CD4-positive, alpha-beta T cell (primary cell): ENCODE data around the gene PLEKHG1. TPM values are rescaled to one million over a fixed set of nuclear protein-coding genes. Genes with fewer than 3 reads are reported as not detected.

Experiments used
- ATAC-seq: fragments of 200-7000 bp; cut with Tn5 transposase; one replicate; pipeline ENCODE4 v1.10.0; 2022; ENCODE audit warnings: mild to moderate bottlenecking; ENCODE audit not compliant: poor library complexity
- CTCF ChIA-PET: fragments of 350-600 bp; sonication (Branson Sonifier 250); formaldehyde crosslinking; loops from one replicate; lab custom pipeline; 2021; ENCODE audit warnings: antibody characterized with exemption, inconsistent platforms; lab: Charles Lee
- POLR2A ChIA-PET: fragments of 350-600 bp; sonication (Branson Sonifier 250); formaldehyde crosslinking; loops from one replicate; lab custom pipeline; 2021; ENCODE audit warnings: antibody characterized with exemption, inconsistent platforms; lab: Charles Lee
- DNase-seq, 14 experiments: peaks; one replicate each; pipeline ENCODE4 v3.0.0-alpha.2; 2013 to 2020; ENCODE audit warnings: mixed read lengths in 2 of 14
- H3K27ac ChIP-seq, 2 donors: one replicate each; pipeline versions ENCODE4 v1.5.1 to v1.7.0; 2013; ENCODE audit warnings: low read length in 2 of 2, low read depth in 1 of 2, mild to moderate bottlenecking in 1 of 2
- H3K27me3 ChIP-seq, 2 experiments: 1 replicate in 1 of 2; 2 replicates in 1 of 2; pipeline versions ENCODE4 v1.6.1 to v1.7.0; 2013; ENCODE audit warnings: low read length in 2 of 2, control low read depth in 1 of 2, mild to moderate bottlenecking in 1 of 2, moderate library complexity in 1 of 2; ENCODE audit not compliant: insufficient read depth in 2 of 2, control insufficient read depth in 1 of 2
- H3K36me3 ChIP-seq: one replicate; pipeline ENCODE4 v1.6.1; 2013; ENCODE audit warnings: low read length, control low read depth; ENCODE audit not compliant: insufficient read depth
- H3K4me1 ChIP-seq: one replicate; pipeline ENCODE4 v1.6.1; 2013; ENCODE audit warnings: low read length, control low read depth; ENCODE audit not compliant: insufficient read depth
- H3K4me3 ChIP-seq: one replicate; pipeline ENCODE4 v1.5.1; 2013; ENCODE audit warnings: mild to moderate bottlenecking, low read length, moderate library complexity
- H3K9me3 ChIP-seq, 2 experiments: 1 replicate in 1 of 2; 2 replicates in 1 of 2; pipeline versions ENCODE4 v1.6.1 to v1.7.0; 2013; ENCODE audit warnings: low read length in 2 of 2, mild to moderate bottlenecking in 2 of 2, control low read depth in 1 of 2, moderate library complexity in 1 of 2; ENCODE audit not compliant: control insufficient read depth in 1 of 2, insufficient read depth in 1 of 2
- H3K27ac Mint-ChIP-seq: one replicate; pipeline ENCODE4 v1.8.0; 2020; ENCODE audit warnings: mixed read lengths
- H3K27me3 Mint-ChIP-seq: one replicate; pipeline ENCODE4 v1.8.0; 2021; ENCODE audit warnings: mixed read lengths
- H3K36me3 Mint-ChIP-seq: one replicate; pipeline ENCODE4 v1.8.0; 2021; ENCODE audit warnings: low read depth, mixed read lengths
- H3K4me1 Mint-ChIP-seq: one replicate; pipeline ENCODE4 v1.8.0; 2021; ENCODE audit warnings: low read depth, mixed read lengths
- H3K4me3 Mint-ChIP-seq: one replicate; pipeline ENCODE4 v1.8.0; 2020; ENCODE audit warnings: mild to moderate bottlenecking, mixed read lengths
- H3K9me3 Mint-ChIP-seq: one replicate; pipeline ENCODE4 v1.8.0; 2020; ENCODE audit warnings: mixed read lengths
- intact Hi-C, 2 experiments: fragments of 100-400 bp; cut with DNase I in 1 of 2; cut with micrococcal nuclease in 1 of 2; formaldehyde crosslinking; loops; one replicate each; pipeline versions ENCODE4 v1.15.1 to v1.9.0; 2023 to 2025; cut with DNase I, micrococcal nuclease
- total RNA-seq, 174 experiments: library from RNA in 2 of 174; stranded (reverse) in 2 of 174; gene quantifications; one replicate each; pipeline ENCODE4 v1.2.3 and lab custom pipeline; 2021 to 2026
- TF ChIP-seq, protein P1 (sequence below): fragments of 200-600 bp; IDR thresholded peaks from one replicate; pipeline ENCODE4 v1.8.0; 2022; ENCODE audit warnings: antibody characterized with exemption, mild to moderate bottlenecking

The PLEKHG1 gene
- total RNA-seq, 2 experiments from 2014 or later: 1.5 to 1.8 TPM

DNA sequence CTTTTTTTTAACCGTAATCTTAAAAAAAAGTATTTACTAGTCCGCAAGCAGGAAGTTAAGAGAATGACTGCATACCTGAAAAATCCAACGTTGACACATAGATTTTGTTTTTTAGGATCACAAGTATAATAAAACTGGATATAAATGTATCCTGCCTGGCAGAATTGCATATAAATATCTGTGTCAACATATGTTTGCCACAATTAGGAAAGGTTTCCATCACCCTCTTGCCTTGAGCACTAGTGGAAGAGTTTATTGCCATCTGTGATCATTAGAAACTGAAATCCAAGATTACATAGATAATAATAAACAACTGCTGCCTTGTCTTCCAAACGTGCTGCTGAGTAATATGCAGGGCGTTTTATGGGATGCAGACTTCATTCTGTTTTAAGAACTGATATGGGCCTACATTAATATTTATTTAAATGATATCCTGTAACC, 27.9 kb downstream of the PLEKHG1 start:
- H3K27ac Mint-ChIP-seq: no peak overlapping the region

DNA sequence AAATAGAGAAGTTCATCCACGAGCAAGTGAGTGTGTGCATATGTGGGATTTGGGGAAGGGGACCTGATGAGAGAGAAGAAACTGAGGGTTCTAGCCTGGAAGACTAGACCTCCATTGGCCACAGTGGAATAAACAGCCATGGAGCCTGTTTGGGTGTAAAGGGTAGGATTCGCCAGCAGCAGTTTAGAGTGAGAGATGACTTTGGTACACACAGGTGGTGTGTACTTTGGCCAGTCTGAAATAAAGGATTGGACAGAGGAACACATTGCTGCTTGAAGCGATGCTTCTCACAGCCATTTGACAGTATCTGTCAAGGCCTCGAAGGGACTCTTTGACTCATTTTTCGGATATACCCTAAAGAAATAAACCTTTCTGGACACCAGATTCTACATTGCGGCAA, 29.2 kb downstream of the PLEKHG1 start:
- TF ChIP-seq, protein P1, sequence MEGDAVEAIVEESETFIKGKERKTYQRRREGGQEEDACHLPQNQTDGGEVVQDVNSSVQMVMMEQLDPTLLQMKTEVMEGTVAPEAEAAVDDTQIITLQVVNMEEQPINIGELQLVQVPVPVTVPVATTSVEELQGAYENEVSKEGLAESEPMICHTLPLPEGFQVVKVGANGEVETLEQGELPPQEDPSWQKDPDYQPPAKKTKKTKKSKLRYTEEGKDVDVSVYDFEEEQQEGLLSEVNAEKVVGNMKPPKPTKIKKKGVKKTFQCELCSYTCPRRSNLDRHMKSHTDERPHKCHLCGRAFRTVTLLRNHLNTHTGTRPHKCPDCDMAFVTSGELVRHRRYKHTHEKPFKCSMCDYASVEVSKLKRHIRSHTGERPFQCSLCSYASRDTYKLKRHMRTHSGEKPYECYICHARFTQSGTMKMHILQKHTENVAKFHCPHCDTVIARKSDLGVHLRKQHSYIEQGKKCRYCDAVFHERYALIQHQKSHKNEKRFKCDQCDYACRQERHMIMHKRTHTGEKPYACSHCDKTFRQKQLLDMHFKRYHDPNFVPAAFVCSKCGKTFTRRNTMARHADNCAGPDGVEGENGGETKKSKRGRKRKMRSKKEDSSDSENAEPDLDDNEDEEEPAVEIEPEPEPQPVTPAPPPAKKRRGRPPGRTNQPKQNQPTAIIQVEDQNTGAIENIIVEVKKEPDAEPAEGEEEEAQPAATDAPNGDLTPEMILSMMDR: no peak
- POLR2A ChIA-PET: no interaction called here
- Histone ChIP-seq H3K4me1 (peaks cover 23% of the 10 kb centered on the region), H3K27ac (no peak overlapping the region), H3K9me3 (no peaks in the 10 kb centered on the region), H3K27me3 (no peaks in the 10 kb centered on the region), H3K4me3 (no peak overlapping the region), H3K36me3 (no peaks in the 10 kb centered on the region)
- CTCF ChIA-PET: no interaction called here
- no peaks in the 10 kb centered on the region for H3K27me3 Mint-ChIP-seq
- no peaks in the 10 kb centered on the region for H3K9me3 Mint-ChIP-seq
- H3K36me3 Mint-ChIP-seq: no peaks in the 10 kb centered on the region
- peaks cover 29% of the 10 kb centered on the region for H3K4me1 Mint-ChIP-seq
- no peak overlapping the region for H3K27ac Mint-ChIP-seq
- intact Hi-C loops: no loop called here
- no peak for ATAC-seq
- DNase-seq: no peak
- H3K4me3 Mint-ChIP-seq: no peak overlapping the region

More for the DNA sequence above, 27.9 kb downstream of the PLEKHG1 start:
- no peak overlapping the region for H3K4me3 Mint-ChIP-seq
- Histone ChIP-seq H3K36me3 (no peaks in the 10 kb centered on the region), H3K9me3 (no peaks in the 10 kb centered on the region), H3K4me1 (peaks cover 24% of the 10 kb centered on the region), H3K27ac (no peak overlapping the region), H3K4me3 (no peak overlapping the region), H3K27me3 (no peaks in the 10 kb centered on the region)
- DNase-seq (no peak), ATAC-seq (no peak)
- H3K4me1 Mint-ChIP-seq: peaks cover 30% of the 10 kb centered on the region
- H3K27me3 Mint-ChIP-seq: no peaks in the 10 kb centered on the region
- ChIA-PET CTCF (no interaction called here), POLR2A (no interaction called here)
- H3K36me3 Mint-ChIP-seq: no peaks in the 10 kb centered on the region
- intact Hi-C loops: no loop called here
- TF ChIP-seq, protein P1: no peak
- no peaks in the 10 kb centered on the region for H3K9me3 Mint-ChIP-seq

DNA sequence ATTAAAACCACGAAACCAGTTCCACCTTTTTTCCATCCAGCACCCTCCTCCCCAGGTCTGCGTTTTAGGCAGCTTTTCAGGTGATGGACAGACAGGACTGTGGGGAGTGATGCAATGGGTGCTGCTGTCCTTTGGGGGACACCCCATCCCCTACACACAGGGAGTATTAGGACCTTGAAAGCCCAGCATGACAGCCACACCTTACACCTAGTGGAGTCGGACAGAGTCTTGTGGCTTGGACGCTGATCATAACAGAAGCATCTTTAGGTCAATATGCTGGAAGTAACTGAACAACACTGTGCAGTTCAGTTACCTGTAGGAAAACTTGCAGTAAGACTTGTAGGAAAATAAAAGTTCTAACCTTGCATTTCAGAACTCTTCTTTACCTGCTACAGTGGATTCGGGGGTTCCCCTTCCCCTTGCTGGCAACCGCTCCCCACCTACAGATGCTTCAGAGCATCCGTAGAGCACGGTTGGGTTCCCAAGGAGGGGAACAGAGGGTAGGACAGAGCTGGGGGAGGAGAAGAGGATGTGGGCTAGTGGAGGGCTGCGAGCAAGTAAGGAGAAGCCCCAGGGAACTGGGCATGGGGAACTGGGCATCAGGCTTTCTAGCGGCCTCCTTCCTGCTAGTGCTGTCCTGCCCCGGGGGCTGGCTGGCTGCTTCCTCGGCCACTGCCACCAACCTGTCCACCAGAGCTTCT, 31.7 kb downstream of the PLEKHG1 start:
- H3K9me3 ChIP-seq: no peaks in the 10 kb centered on the region
- DNase-seq (peak in 3 of 14 experiments; percentile 17 to 28 (median 28)), ATAC-seq (peak; percentile 68)
- intact Hi-C loops: no loop called here
- TF ChIP-seq, protein P1: no peak
- no peak overlapping the region for H3K4me3 ChIP-seq
- H3K4me1 ChIP-seq: peaks cover 21% of the 10 kb centered on the region
- Mint-ChIP-seq H3K36me3 (no peaks in the 10 kb centered on the region), H3K4me1 (peaks cover 32% of the 10 kb centered on the region), H3K27ac (no peak overlapping the region), H3K27me3 (no peaks in the 10 kb centered on the region), H3K9me3 (no peaks in the 10 kb centered on the region), H3K4me3 (no peak overlapping the region)
- H3K36me3 ChIP-seq: no peaks in the 10 kb centered on the region
- ChIA-PET POLR2A (interaction anchor here (2.0 kb wide), 1 partner anchor 32 kb away, joined by 5 read pairs; the partner anchor contains the start of gene PLEKHG1), CTCF (no interaction called here)
- H3K27me3 ChIP-seq: no peaks in the 10 kb centered on the region
- no peak overlapping the region for H3K27ac ChIP-seq
